GM12874 (cell line): ENCODE results near the gene MSRB2.
A peak's percentile ranks its signal among the peaks of the same experiment; 100 is the strongest.

Experiments
- TF ChIP-seq, protein P1 (sequence below): IDR thresholded peaks from 2 replicates; pipeline ENCODE4 v1.5.1; 2011; ENCODE audit warnings: low read depth, mild to moderate bottlenecking, control low read depth, low read length, moderate library complexity; ENCODE audit not compliant: insufficient read depth

MSRB2 gene

DNA sequence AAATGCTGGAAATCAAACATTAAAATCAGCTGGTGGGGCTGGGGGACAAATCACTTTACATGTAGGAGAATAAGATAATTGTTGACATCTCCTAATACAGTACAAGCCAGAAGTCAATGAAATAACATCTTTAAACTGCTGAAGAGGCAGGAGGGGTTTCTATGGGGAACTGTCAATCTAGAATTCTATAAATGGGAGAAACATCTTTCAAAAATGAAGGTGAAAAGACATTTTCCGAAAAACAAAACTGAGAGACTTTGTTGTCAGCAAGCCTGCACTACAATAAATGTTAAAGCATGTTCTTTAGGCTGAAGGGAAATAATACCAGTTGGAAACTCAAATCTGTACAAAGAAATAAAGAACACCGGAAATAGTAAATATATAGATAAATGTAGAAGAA, 17.3 kb upstream of the MSRB2 start:
- TF ChIP-seq, protein P1, sequence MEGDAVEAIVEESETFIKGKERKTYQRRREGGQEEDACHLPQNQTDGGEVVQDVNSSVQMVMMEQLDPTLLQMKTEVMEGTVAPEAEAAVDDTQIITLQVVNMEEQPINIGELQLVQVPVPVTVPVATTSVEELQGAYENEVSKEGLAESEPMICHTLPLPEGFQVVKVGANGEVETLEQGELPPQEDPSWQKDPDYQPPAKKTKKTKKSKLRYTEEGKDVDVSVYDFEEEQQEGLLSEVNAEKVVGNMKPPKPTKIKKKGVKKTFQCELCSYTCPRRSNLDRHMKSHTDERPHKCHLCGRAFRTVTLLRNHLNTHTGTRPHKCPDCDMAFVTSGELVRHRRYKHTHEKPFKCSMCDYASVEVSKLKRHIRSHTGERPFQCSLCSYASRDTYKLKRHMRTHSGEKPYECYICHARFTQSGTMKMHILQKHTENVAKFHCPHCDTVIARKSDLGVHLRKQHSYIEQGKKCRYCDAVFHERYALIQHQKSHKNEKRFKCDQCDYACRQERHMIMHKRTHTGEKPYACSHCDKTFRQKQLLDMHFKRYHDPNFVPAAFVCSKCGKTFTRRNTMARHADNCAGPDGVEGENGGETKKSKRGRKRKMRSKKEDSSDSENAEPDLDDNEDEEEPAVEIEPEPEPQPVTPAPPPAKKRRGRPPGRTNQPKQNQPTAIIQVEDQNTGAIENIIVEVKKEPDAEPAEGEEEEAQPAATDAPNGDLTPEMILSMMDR, result no peak

DNA sequence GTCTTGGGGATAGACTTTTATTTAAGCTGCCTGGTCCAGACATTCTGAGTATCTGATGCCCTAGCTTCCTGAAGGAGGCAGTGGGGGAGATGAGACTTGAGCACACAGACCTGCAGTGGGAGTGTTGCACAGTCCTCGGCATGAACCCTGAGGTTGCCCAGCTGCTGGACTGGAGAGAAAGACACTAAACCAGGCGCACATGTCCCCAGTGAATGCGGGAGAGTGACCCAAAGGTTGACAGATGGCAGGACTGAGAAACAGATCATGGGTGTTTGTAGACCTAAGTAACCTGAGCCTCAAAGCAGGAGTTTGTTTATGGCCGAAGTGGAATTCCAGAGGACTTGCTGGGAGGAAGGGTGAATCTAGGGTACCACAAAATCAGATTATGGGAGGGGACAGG, 15.7 kb upstream of the MSRB2 start:
- TF ChIP-seq, protein P1, result no peak

- TF ChIP-seq, protein P1, result no peak
Measured at GRCh38 chr10:23080262-23080661, 15.1 kb upstream of the MSRB2 start.

- TF ChIP-seq, protein P1, result no peak
Measured at GRCh38 chr10:23081221-23081750, 14.1 kb upstream of the MSRB2 start.

DNA sequence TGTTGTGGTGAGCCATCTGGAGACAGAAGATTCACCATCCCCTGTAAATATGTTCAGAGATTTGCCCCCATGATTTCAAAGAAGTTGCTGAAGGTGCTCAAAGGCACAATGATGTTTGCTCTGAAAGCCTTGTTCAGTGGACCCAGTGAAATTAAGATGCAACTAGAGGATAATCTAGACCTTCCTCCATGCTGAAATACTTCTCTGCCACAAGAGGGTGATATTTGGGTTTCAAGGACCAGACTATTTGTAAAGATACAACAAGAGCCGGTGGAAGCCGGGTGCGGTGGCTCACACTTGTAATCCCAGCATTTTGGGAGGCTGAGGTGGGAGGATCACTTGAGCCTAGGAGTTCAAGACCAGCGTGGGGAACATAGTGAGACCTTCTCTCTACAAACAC, 13.5 kb upstream of the MSRB2 start:
- TF ChIP-seq, protein P1, result peak; percentile 16; the same call in 1 of the 2 replicates

GRCh38 chr10:23088609-23089008, 6.8 kb upstream of the MSRB2 start:
- TF ChIP-seq, protein P1, result no peak

DNA sequence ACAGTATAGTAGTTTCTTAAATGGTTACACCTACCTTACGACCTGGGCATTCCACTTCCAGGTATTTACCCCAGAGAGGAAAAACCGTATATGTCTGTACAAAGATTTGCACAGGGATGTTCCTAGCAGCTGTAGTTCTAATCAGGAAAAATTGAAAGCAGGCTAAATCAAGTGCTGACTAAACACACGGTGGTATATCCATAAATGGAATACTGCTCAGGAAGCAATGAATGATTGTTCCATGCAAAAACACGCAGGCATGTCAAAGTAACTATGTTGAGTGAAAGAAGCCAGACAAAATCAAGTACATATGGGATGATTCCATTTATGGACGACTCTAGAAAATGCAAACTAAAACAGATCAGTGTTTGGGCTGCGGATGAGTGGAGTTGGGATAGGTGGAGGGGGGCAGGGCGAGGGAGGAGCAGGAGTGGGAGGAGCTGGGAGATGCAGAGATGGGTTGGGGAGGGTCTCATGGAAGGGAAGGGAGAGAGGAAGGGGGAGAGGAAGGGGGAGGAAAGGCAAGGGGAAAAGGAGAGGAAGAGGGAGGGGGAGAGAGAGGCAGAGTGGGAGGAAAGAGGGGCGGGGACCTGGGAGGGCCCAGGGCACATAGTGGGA, 484 bp upstream of the MSRB2 start:
- TF ChIP-seq, protein P1, result no peak
